GM10266 (cell line): Measurements from ENCODE around the gene WWOX.

Experiments used
- DNase-seq: peaks from one replicate; pipeline ENCODE4 v3.0.0; 2012; ENCODE audit errors: extremely low spot score
- TF ChIP-seq, protein P1 (sequence below): IDR thresholded peaks from 2 replicates; pipeline ENCODE4 v1.5.1; 2012; ENCODE audit warnings: mild to moderate bottlenecking, low read depth; ENCODE audit not compliant: control insufficient read depth, insufficient read depth; ENCODE audit errors: missing control alignments

Gene WWOX

GRCh38 chr16:78795433-78795832 is 696.0 kb downstream of the WWOX start:
- DNase-seq, result no peak
- TF ChIP-seq, protein P1, sequence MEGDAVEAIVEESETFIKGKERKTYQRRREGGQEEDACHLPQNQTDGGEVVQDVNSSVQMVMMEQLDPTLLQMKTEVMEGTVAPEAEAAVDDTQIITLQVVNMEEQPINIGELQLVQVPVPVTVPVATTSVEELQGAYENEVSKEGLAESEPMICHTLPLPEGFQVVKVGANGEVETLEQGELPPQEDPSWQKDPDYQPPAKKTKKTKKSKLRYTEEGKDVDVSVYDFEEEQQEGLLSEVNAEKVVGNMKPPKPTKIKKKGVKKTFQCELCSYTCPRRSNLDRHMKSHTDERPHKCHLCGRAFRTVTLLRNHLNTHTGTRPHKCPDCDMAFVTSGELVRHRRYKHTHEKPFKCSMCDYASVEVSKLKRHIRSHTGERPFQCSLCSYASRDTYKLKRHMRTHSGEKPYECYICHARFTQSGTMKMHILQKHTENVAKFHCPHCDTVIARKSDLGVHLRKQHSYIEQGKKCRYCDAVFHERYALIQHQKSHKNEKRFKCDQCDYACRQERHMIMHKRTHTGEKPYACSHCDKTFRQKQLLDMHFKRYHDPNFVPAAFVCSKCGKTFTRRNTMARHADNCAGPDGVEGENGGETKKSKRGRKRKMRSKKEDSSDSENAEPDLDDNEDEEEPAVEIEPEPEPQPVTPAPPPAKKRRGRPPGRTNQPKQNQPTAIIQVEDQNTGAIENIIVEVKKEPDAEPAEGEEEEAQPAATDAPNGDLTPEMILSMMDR, result no peak

- DNase-seq, result peak; percentile 7
- TF ChIP-seq, protein P1, result no peak
Observed at GRCh38 chr16:78796221-78796866, 696.9 kb downstream of the WWOX start.

- TF ChIP-seq, protein P1, result no peak
- DNase-seq, result no peak
Observed at GRCh38 chr16:78799429-78799828, 700.0 kb downstream of the WWOX start.

GRCh38 chr16:78800523-78800922 is 701.1 kb downstream of the WWOX start:
- DNase-seq, result no peak
- TF ChIP-seq, protein P1, result no peak

DNA sequence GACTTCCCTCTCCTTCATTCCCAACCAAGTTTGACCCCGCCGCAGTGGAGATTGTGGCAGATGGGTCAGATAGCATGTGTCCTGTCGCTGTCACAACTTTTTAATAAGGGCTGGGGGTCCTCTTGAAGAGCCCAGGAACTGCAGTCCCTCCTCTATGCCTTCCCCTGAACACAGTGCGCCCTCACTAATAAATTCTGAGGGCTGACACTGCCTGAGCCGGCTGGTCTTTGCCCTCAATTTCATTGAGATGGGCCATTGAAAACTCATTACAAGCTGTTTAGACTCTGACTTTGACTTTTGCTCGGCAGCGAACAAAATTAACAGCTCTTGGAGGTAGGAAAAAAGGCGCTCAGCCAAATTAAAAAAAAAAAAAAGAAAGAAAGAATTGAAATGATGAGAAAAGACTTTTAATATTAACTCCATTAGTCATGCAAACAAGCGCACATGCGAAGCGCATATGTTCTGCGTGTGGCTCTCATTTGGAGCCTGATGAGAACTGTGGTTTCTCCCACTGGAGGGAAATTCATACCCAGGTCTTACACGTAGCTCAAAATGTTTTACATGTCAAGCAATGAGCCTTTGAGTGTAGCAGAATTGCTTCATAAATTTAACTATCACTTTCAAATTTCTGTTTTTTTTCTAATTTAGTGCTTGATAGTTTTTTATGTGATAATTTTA is 704.7 kb downstream of the WWOX start:
- TF ChIP-seq, protein P1, result no peak
- DNase-seq, result no peak

DNA sequence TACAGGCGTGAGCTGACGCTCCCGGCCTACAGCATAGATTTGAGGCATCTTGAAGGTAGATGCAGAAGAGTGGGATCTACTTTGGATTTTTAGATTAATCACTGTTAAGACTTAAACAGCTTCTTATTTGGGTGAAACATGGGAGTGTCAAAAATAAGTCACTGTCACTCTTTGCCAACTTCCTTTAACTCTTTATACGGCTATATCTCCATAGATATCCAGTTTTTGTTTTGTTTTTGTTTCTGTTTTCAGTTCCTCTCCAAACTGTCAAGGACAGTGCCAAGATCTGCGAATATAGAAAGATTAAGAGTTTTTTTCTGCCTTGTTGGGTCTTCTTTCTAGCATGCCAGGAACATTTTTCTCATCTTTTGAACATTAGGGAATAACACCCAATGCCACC is 706.1 kb downstream of the WWOX start:
- TF ChIP-seq, protein P1, result no peak
- no peak for DNase-seq

DNA sequence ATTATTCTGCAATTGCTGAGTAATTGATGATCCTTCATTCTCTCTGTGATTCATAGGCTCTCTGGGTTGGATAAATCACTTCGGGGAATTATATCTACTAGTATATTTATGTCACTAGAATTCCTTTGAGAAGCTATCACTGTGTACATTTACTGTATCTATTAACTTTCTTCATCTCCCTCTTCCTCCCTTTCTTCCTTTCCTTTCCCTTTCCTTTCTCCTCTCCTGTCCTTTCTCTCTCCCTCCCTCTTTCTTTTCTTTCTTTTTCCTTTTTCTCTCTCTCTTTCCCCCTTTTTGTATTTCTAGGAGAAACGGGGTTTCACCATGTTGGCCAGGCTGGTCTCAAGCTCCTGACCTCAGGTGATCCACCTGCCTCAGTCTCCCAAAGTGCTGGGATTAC is 711.8 kb downstream of the WWOX start:
- no peak for DNase-seq
- TF ChIP-seq, protein P1, result no peak
